Measurements from ENCODE around the gene DLG4.

DNA sequence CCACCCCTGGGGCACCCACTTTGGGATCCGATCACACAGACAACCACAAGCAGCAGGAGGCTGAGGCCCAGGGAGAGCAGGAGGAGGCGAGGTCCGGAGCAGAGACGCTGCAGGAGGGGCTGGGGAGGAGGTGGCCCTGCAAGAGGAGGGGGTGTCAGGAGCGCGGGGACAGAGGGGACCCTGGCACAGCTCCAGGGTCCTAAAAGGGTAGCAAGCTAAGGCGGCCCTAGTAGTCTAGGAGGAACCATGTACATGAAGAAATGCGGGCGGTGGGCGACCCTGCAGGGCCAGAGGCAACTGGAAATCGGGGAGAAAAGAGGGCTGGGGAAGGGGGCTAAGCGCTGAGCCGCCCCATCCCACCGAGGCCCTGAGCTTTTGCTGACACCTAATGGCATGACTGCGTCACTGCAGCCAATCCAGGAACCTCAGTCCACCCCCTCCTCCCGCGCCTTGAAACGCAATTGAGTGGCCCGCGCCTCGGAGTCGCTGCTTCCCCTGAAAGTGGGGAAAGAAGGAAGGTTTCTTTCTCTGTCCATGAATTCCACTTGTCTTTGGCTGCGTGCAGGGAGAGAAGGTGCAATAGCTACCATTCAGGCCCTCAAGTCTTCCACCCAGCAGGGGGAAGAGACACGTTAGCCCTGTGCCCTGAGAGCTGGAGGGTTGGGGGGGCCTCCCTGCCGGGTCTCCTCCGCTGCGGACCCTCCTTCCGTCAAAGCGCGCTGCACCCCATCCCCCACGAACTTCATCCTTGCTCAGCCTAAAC lies 42.3 kb downstream of the DLG4 start:
- TF ChIP-seq, protein P1, sequence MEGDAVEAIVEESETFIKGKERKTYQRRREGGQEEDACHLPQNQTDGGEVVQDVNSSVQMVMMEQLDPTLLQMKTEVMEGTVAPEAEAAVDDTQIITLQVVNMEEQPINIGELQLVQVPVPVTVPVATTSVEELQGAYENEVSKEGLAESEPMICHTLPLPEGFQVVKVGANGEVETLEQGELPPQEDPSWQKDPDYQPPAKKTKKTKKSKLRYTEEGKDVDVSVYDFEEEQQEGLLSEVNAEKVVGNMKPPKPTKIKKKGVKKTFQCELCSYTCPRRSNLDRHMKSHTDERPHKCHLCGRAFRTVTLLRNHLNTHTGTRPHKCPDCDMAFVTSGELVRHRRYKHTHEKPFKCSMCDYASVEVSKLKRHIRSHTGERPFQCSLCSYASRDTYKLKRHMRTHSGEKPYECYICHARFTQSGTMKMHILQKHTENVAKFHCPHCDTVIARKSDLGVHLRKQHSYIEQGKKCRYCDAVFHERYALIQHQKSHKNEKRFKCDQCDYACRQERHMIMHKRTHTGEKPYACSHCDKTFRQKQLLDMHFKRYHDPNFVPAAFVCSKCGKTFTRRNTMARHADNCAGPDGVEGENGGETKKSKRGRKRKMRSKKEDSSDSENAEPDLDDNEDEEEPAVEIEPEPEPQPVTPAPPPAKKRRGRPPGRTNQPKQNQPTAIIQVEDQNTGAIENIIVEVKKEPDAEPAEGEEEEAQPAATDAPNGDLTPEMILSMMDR (IDR thresholded peaks at IDR 0.05): peak; percentile 60 to 94
- TF ChIP-seq POLR2A (IDR thresholded peaks at IDR 0.05): no peak
- TF ChIP-seq POLR2AphosphoS5 (IDR thresholded peaks at IDR 0.05): no peak

All from suprapubic skin (tissue), 4 donors.